HL-60 (cell line): Measurements from ENCODE around the gene SARS2.
"Not testable (repeated sequence)": the region's sequence is repeated elsewhere in the genome, so short reads cannot be mapped to it uniquely, and the experiment has no call there.

Experiments used
- DNase-seq, 2 experiments: peaks; one replicate each; pipeline ENCODE4 v3.0.0-alpha.2; 2010 to 2020; ENCODE audit warnings: low read depth in 1 of 2, low spot score in 1 of 2
- H3K27ac ChIP-seq: fragments of 250-450 bp; sonication (Bioruptor Pico); replicated peaks from 2 replicates; pipeline ENCODE4 v1.5.1; 2020; ENCODE audit warnings: mild to moderate bottlenecking, moderate library complexity
- H3K27me3 ChIP-seq: fragments of 250-450 bp; sonication (Bioruptor Pico); 2 replicates; pipeline ENCODE4 v1.5.1; 2021; ENCODE audit warnings: mild to moderate bottlenecking, moderate library complexity; ENCODE audit not compliant: insufficient read depth, poor library complexity, severe bottlenecking
- H3K4me3 ChIP-seq: replicated peaks from 2 replicates; pipeline ENCODE4 v1.5.1; 2011; ENCODE audit warnings: mild to moderate bottlenecking, control low read depth, low read length; ENCODE audit not compliant: insufficient read depth
- GABPA ChIP-seq: IDR thresholded peaks from 2 replicates; pipeline ENCODE4 v1.6.1; 2012; ENCODE audit warnings: low read depth
- POLR2AphosphoS5 ChIP-seq: IDR thresholded peaks from 2 replicates; pipeline ENCODE4 v1.6.1; 2012; ENCODE audit warnings: low read depth
- SPI1 ChIP-seq: IDR thresholded peaks from 2 replicates; pipeline ENCODE4 v1.6.1; 2012; ENCODE audit warnings: low read depth, mild to moderate bottlenecking, borderline replicate concordance
- TF ChIP-seq, protein P1 (sequence below): IDR thresholded peaks from 2 replicates; pipeline ENCODE4 v1.6.1; 2012; ENCODE audit warnings: low read depth; ENCODE audit not compliant: insufficient replicate concordance
- TF ChIP-seq, protein P2 (sequence below): IDR thresholded peaks from one replicate; pipeline ENCODE4 v1.5.1; 2011; ENCODE audit warnings: low read length, control low read depth, inconsistent platforms; ENCODE audit not compliant: insufficient read depth

SARS2 gene

DNA sequence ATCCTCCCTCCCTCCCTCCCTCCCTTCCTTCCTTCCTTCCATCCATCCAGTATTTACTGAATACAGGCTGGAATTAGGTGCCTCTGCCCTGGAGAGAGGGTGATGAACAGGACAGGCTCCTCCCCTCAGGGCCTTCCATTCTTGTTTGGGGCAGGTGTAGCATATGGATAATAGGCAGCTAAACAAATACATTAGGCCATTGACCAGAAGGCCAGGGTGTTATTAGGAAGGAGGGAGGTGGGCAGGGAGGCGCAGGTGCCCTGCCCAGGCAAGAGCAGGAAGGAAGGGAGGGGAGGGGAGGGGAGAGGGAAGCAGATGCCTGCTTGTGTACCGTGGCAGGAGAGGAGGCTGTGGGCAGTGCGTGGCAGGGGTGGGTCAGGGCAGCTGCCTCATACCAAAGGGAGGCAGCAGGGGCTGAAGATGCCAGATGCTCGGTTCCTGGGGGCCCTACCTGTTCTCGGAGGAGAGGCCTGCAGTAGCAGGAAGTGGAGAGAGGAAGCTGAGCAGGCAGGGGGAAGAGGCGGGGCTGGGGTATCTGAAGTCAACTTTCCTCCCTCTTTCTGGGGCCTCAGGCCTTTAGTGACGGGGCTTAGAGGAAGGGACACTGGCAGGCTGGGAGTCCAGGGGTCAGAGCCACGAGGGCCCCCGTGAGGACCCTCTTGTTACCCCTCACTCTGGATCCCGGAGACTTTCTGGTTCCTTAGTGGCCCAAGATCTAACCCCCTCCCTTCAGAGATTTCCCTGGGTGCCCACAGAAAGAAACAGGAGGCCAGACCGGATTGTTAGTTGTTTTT is 52.6 kb downstream of the SARS2 start, which contains the start of gene RINL:
Gene RINL (minus strand): TSS at position 495 of the 794 bp plus-strand sequence. CDS start 1,533 bp downstream, outside the sequence.
- peak within 1 kb of the TSS; percentile 50 for H3K4me3 ChIP-seq
- H3K27ac ChIP-seq = peak within 1 kb of the TSS; percentile 73
- TF ChIP-seq, protein P1, sequence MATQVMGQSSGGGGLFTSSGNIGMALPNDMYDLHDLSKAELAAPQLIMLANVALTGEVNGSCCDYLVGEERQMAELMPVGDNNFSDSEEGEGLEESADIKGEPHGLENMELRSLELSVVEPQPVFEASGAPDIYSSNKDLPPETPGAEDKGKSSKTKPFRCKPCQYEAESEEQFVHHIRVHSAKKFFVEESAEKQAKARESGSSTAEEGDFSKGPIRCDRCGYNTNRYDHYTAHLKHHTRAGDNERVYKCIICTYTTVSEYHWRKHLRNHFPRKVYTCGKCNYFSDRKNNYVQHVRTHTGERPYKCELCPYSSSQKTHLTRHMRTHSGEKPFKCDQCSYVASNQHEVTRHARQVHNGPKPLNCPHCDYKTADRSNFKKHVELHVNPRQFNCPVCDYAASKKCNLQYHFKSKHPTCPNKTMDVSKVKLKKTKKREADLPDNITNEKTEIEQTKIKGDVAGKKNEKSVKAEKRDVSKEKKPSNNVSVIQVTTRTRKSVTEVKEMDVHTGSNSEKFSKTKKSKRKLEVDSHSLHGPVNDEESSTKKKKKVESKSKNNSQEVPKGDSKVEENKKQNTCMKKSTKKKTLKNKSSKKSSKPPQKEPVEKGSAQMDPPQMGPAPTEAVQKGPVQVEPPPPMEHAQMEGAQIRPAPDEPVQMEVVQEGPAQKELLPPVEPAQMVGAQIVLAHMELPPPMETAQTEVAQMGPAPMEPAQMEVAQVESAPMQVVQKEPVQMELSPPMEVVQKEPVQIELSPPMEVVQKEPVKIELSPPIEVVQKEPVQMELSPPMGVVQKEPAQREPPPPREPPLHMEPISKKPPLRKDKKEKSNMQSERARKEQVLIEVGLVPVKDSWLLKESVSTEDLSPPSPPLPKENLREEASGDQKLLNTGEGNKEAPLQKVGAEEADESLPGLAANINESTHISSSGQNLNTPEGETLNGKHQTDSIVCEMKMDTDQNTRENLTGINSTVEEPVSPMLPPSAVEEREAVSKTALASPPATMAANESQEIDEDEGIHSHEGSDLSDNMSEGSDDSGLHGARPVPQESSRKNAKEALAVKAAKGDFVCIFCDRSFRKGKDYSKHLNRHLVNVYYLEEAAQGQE = no peak
- TF ChIP-seq, protein P2, sequence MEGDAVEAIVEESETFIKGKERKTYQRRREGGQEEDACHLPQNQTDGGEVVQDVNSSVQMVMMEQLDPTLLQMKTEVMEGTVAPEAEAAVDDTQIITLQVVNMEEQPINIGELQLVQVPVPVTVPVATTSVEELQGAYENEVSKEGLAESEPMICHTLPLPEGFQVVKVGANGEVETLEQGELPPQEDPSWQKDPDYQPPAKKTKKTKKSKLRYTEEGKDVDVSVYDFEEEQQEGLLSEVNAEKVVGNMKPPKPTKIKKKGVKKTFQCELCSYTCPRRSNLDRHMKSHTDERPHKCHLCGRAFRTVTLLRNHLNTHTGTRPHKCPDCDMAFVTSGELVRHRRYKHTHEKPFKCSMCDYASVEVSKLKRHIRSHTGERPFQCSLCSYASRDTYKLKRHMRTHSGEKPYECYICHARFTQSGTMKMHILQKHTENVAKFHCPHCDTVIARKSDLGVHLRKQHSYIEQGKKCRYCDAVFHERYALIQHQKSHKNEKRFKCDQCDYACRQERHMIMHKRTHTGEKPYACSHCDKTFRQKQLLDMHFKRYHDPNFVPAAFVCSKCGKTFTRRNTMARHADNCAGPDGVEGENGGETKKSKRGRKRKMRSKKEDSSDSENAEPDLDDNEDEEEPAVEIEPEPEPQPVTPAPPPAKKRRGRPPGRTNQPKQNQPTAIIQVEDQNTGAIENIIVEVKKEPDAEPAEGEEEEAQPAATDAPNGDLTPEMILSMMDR = no peak
- TF ChIP-seq POLR2AphosphoS5 = peak; percentile 51; the same call in 1 of the 2 replicates
- peak; percentile 88 for TF ChIP-seq SPI1
- DNase-seq = peak; percentile 72 to 81
- no peaks in the 10 kb centered on the region for H3K27me3 ChIP-seq

GRCh38 chr19:38875656-38876395 is 54.7 kb downstream of the SARS2 start:
- H3K27ac ChIP-seq = no peak overlapping the region
- DNase-seq = no peak
- TF ChIP-seq GABPA (no peak), POLR2AphosphoS5 (no peak), SPI1 (no peak)
- TF ChIP-seq, protein P1 = no peak
- TF ChIP-seq, protein P2 = no peak
- no peaks in the 10 kb centered on the region for H3K27me3 ChIP-seq
- H3K4me3 ChIP-seq = no peak overlapping the region

GRCh38 chr19:38873400-38873799 is 57.2 kb downstream of the SARS2 start:
- not testable (repeated sequence) for H3K4me3 ChIP-seq, H3K27ac ChIP-seq, H3K27me3 ChIP-seq, DNase-seq

GRCh38 chr19:38870612-38871011 is 60.0 kb downstream of the SARS2 start:
- TF ChIP-seq, protein P1 = no peak
- no peak for TF ChIP-seq SPI1
- no peak overlapping the region for H3K27ac ChIP-seq
- H3K27me3 ChIP-seq = no peaks in the 10 kb centered on the region
- no peak overlapping the region for H3K4me3 ChIP-seq
- no peak for DNase-seq
